B cell (primary cell): ENCODE results near the gene SLC5A5. TPM values are rescaled to one million over a fixed set of nuclear protein-coding genes. Genes with fewer than 3 reads are reported as not detected.

ENCODE experiments used
- ATAC-seq: fragments of 200-7000 bp; cut with Tn5 transposase; one replicate; pipeline ENCODE4 v1.10.0; 2021; ENCODE audit warnings: low read depth, mild to moderate bottlenecking, moderate number of reproducible peaks, moderate library complexity
- CTCF ChIA-PET: fragments of 350-600 bp; sonication (Branson Sonifier 250); formaldehyde crosslinking; loops from one replicate; lab custom pipeline; 2021; ENCODE audit warnings: antibody characterized with exemption, inconsistent platforms; lab: Charles Lee
- POLR2A ChIA-PET: fragments of 350-600 bp; sonication (Branson Sonifier 250); formaldehyde crosslinking; loops from one replicate; lab custom pipeline; 2021; ENCODE audit warnings: antibody characterized with exemption; lab: Charles Lee
- DNase-seq: peaks from one replicate; pipeline ENCODE4 v3.0.0; 2013
- H2AFZ ChIP-seq: 2 replicates; pipeline ENCODE4 v1.6.1; 2012; ENCODE audit warnings: mild to moderate bottlenecking, low read depth, low read length; ENCODE audit not compliant: insufficient read depth, poor library complexity, severe bottlenecking
- H3K27ac ChIP-seq, 2 donors: 1 replicate in 1 of 2; 2 replicates in 1 of 2; pipeline ENCODE4 v1.5.1; 2012 to 2013; ENCODE audit warnings: low read length in 2 of 2, mild to moderate bottlenecking in 2 of 2, moderate library complexity in 1 of 2
- H3K27me3 ChIP-seq, 4 experiments: fragments of 200-600 bp in 1 of 4; sonication (generic) in 1 of 4; replicated peaks in 1 of 4; 1 replicate in 2 of 4; 2 replicates in 2 of 4; pipeline versions ENCODE4 v1.6.1 to v1.7.0; 2013 to 2016; ENCODE audit warnings: low read length in 3 of 4, mild to moderate bottlenecking in 2 of 4, mixed read lengths in 1 of 4, moderate library complexity in 1 of 4; ENCODE audit not compliant: insufficient read depth in 4 of 4, control insufficient read depth in 3 of 4; ENCODE audit errors: control extremely low read depth in 1 of 4
- H3K36me3 ChIP-seq, 2 experiments: replicated peaks in 1 of 2; 1 replicate in 1 of 2; 2 replicates in 1 of 2; pipeline versions ENCODE4 v1.6.1 to v1.7.1; 2013; ENCODE audit warnings: low read length in 1 of 2; ENCODE audit not compliant: insufficient read depth in 2 of 2, control insufficient read depth in 1 of 2; ENCODE audit errors: control extremely low read depth in 1 of 2, extremely low read depth in 1 of 2
- H3K4me1 ChIP-seq, 2 donors: fragments of 200-600 bp in 1 of 2; sonication (generic) in 1 of 2; 1 replicate in 1 of 2; 2 replicates in 1 of 2; pipeline versions ENCODE4 v1.5.1 to v1.6.1; 2013 to 2017; ENCODE audit warnings: low read length in 2 of 2; ENCODE audit not compliant: control insufficient read depth in 2 of 2, insufficient read depth in 2 of 2
- H3K4me2 ChIP-seq: replicated peaks from 2 replicates; pipeline ENCODE3; 2012; ENCODE audit warnings: mild to moderate bottlenecking, low read depth, low read length; ENCODE audit not compliant: poor library complexity, severe bottlenecking
- H3K4me3 ChIP-seq, 5 experiments: fragments of 200-600 bp in 1 of 5; sonication (generic) in 1 of 5; 1 replicate in 3 of 5; 2 replicates in 2 of 5; pipeline versions ENCODE4 v1.5.1 to v1.7.0; 2011 to 2016; ENCODE audit warnings: low read length in 4 of 5, mild to moderate bottlenecking in 4 of 5, low read depth in 2 of 5, control low read depth in 1 of 5, moderate library complexity in 1 of 5; ENCODE audit not compliant: insufficient read depth in 1 of 5; ENCODE audit errors: control extremely low read depth in 1 of 5, extremely low read depth in 1 of 5
- H3K79me2 ChIP-seq: fragments of 200-600 bp; sonication (generic); one replicate; pipeline ENCODE4 v1.6.0; 2016; ENCODE audit warnings: low read length; ENCODE audit not compliant: control insufficient read depth, insufficient read depth
- H3K9ac ChIP-seq: fragments of 200-600 bp; sonication (generic); 2 replicates; pipeline ENCODE4 v1.6.1; 2017; ENCODE audit warnings: mild to moderate bottlenecking, low read length, moderate library complexity
- H3K9me3 ChIP-seq, 3 donors: one replicate each; pipeline versions ENCODE4 v1.6.1 to v1.7.1; 2013; ENCODE audit warnings: low read length in 2 of 3; ENCODE audit not compliant: control insufficient read depth in 2 of 3, insufficient read depth in 1 of 3; ENCODE audit errors: control extremely low read depth in 1 of 3
- H4K20me1 ChIP-seq: 2 replicates; pipeline ENCODE4 v1.6.0; 2012; ENCODE audit warnings: mild to moderate bottlenecking, low read length; ENCODE audit not compliant: insufficient read depth, control insufficient read depth, poor library complexity, severe bottlenecking
- H3K27ac Mint-ChIP-seq: one replicate; pipeline ENCODE4 v1.8.0; 2021; ENCODE audit warnings: mixed read lengths
- H3K27me3 Mint-ChIP-seq: one replicate; pipeline ENCODE4 v1.8.0; 2021; ENCODE audit warnings: mixed read lengths
- H3K4me1 Mint-ChIP-seq: one replicate; pipeline ENCODE4 v1.8.0; 2021; ENCODE audit warnings: mixed read lengths
- H3K4me3 Mint-ChIP-seq: one replicate; pipeline ENCODE4 v1.8.0; 2021; ENCODE audit warnings: mixed read lengths
- H3K9me3 Mint-ChIP-seq: one replicate; pipeline ENCODE4 v1.8.0; 2022; ENCODE audit warnings: mixed read lengths; ENCODE audit not compliant: insufficient read depth
- CTCF ChIP-seq: fragments of 200-600 bp; IDR thresholded peaks from one replicate; pipeline ENCODE4 v1.8.0; 2022; ENCODE audit warnings: antibody characterized with exemption, mild to moderate bottlenecking
- EZH2 ChIP-seq: IDR thresholded peaks from 2 replicates; pipeline ENCODE4 v1.6.1; 2012; ENCODE audit warnings: borderline replicate concordance, low read depth, mild to moderate bottlenecking, moderate library complexity, low read length; ENCODE audit not compliant: insufficient read depth, poor library complexity, severe bottlenecking
- WGBS: methylation state at CpG from one replicate; pipeline ENCODE4 v1.1.5; 2013; ENCODE audit warnings: missing lambda C conversion rate; ENCODE audit not compliant: insufficient coverage; 5-methylcytosine and 5-hydroxymethylcytosine counted together
- intact Hi-C: fragments of 100-400 bp; cut with micrococcal nuclease; formaldehyde crosslinking; loops from one replicate; pipeline ENCODE4 v1.10.0; 2022
- polyA plus RNA-seq: library from polyadenylated mRNA; depleted of rRNA; stranded (reverse); fragments of >200 nt; gene quantifications from 2 replicates; pipeline ENCODE4 v1.2.3, GENCODE V29; 2012
- total RNA-seq, 2 donors: library from RNA; stranded (reverse); fragments of 120-200 nt in 1 of 2; gene quantifications; 1 replicate in 1 of 2; 2 replicates in 1 of 2; pipeline versions ENCODE4 v1.2.3 to v1.2.4, GENCODE V29; 2013 to 2022

The SLC5A5 gene
- total and polyA plus RNA-seq, 2 donors (not counting 1 experiment from before 2014, with no cell fraction given): 0.07 to 0.40 TPM

GRCh38 chr19:17922138-17922537 lies 50.4 kb downstream of the SLC5A5 start:
- Histone ChIP-seq H3K79me2 (no peaks in the 10 kb centered on the region), H3K36me3 (no peaks in the 10 kb centered on the region), H3K9me3 (peaks cover 0 to 10% (median 0%) of the 10 kb centered on the region in 3 donors), H4K20me1 (no peaks in the 10 kb centered on the region), H3K9ac (no peak overlapping the region), H3K4me1 (no peaks in the 10 kb centered on the region), H3K27me3 (peaks cover 0 to 11% (median 0%) of the 10 kb centered on the region in 4 experiments), H3K4me2 (no peak overlapping the region), H3K27ac (no peak overlapping the region), H2AFZ (no peak overlapping the region), H3K4me3 (no peak overlapping the region)
- Mint-ChIP-seq H3K4me1 (no peaks in the 10 kb centered on the region), H3K9me3 (no peaks in the 10 kb centered on the region), H3K4me3 (no peak overlapping the region), H3K27me3 (peaks cover 13% of the 10 kb centered on the region), H3K27ac (no peak overlapping the region)
- TF ChIP-seq CTCF (no peak), EZH2 (no peak)
- DNase-seq: no peak
- 60% methylated on average over 1 of the region's 3 CpGs for WGBS
- no peak for ATAC-seq
- ChIA-PET CTCF (interaction anchor here (1.5 kb wide), 1 partner anchor 10 kb away, joined by 6 read pairs; the partner anchor contains the start of gene CCDC124), POLR2A (no interaction called here)
- intact Hi-C loops: no loop called here

GRCh38 chr19:17926044-17926443 lies 54.3 kb downstream of the SLC5A5 start:
- Mint-ChIP-seq H3K4me3 (no peak overlapping the region), H3K9me3 (no peaks in the 10 kb centered on the region), H3K27ac (no peak overlapping the region), H3K4me1 (no peaks in the 10 kb centered on the region), H3K27me3 (peaks cover 9% of the 10 kb centered on the region)
- Histone ChIP-seq H3K79me2 (no peaks in the 10 kb centered on the region), H3K9me3 (no peaks in the 10 kb centered on the region), H3K4me3 (no peak overlapping the region), H3K4me2 (no peak overlapping the region), H3K36me3 (no peaks in the 10 kb centered on the region), H2AFZ (no peak overlapping the region), H3K9ac (no peak overlapping the region), H3K27me3 (peaks cover 0 to 5% (median 0%) of the 10 kb centered on the region in 4 experiments), H3K4me1 (no peaks in the 10 kb centered on the region), H4K20me1 (no peaks in the 10 kb centered on the region), H3K27ac (no peak overlapping the region)
- ATAC-seq: no peak
- WGBS: 92% methylated on average over 2 of the region's 4 CpGs
- intact Hi-C loops: no loop called here
- POLR2A ChIA-PET: no interaction called here
- CTCF ChIA-PET: interaction anchor here (0.7 to 1.2 kb wide), 4 partner anchors 12 to 197 kb away, joined by 3 to 4 read pairs (median 4); partner anchors contain the start of gene RPL18A
- no peak for DNase-seq
- TF ChIP-seq CTCF: no peak
- no peak for TF ChIP-seq EZH2
